ENCODE measurements around the gene KCNE1.
"Not testable (repeated sequence)": the region's sequence is repeated elsewhere in the genome, so short reads cannot be mapped to it uniquely, and the experiment has no call there.

DNA sequence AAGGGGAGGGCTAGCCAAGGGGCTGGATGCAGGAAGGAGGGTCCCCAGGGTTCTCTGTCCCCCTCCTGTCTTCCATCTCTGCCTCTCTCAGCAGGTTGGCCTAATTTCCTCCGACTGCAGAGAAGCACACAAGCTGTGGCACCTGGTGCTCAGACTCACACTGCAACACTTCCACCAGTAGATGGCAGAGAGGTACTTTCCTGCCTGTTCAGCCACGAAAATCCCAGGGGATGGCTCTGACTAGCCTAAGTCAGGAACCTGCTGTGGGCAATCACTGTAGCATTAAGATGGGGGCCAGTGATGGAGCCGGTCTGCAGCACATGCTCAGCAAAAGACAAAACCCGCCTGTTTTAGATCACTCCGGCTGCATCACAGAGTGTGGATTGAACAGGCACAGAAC, 82.3 kb downstream of the KCNE1 start:
- TF ChIP-seq, protein P1, sequence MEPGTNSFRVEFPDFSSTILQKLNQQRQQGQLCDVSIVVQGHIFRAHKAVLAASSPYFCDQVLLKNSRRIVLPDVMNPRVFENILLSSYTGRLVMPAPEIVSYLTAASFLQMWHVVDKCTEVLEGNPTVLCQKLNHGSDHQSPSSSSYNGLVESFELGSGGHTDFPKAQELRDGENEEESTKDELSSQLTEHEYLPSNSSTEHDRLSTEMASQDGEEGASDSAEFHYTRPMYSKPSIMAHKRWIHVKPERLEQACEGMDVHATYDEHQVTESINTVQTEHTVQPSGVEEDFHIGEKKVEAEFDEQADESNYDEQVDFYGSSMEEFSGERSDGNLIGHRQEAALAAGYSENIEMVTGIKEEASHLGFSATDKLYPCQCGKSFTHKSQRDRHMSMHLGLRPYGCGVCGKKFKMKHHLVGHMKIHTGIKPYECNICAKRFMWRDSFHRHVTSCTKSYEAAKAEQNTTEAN (CRISPR knock-in tag; conservative IDR thresholded peaks at IDR 0.05) = not testable (repeated sequence)
- TF ChIP-seq, protein P2, sequence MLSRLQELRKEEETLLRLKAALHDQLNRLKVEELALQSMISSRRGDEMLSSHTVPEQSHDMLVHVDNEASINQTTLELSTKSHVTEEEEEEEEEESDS (CRISPR knock-in tag; IDR thresholded peaks at IDR 0.05; ENCODE audit: borderline replicate concordance) = not testable (repeated sequence)
